Progenitor cell of endocrine pancreas (in vitro differentiated cells): ENCODE data around the gene MRPL34. TPM values are rescaled to one million over a fixed set of nuclear protein-coding genes. Genes with fewer than 3 reads are reported as not detected.

Experiments
- DNase-seq: peaks from one replicate; pipeline ENCODE4 v3.0.0; 2021; ENCODE audit warnings: low spot score; ENCODE audit not compliant: unreplicated experiment
- H3K27ac Mint-ChIP-seq: 2 replicates; pipeline ENCODE4 v1.8.0; 2021; ENCODE audit warnings: mild to moderate bottlenecking, moderate library complexity, mixed read lengths
- H3K27me3 Mint-ChIP-seq: 2 replicates; pipeline ENCODE4 v1.8.0; 2021; ENCODE audit warnings: mixed read lengths
- H3K36me3 Mint-ChIP-seq: 2 replicates; pipeline ENCODE4 v1.8.0; 2022; ENCODE audit warnings: mixed read lengths; ENCODE audit not compliant: insufficient read depth
- H3K4me1 Mint-ChIP-seq: 2 replicates; pipeline ENCODE4 v1.8.0; 2021; ENCODE audit warnings: low read depth, mixed read lengths
- H3K4me3 Mint-ChIP-seq: 2 replicates; pipeline ENCODE4 v1.8.0; 2021; ENCODE audit warnings: low read depth, mild to moderate bottlenecking, moderate library complexity, mixed read lengths
- H3K9me3 Mint-ChIP-seq: 2 replicates; pipeline ENCODE4 v1.8.0; 2021; ENCODE audit warnings: low read depth, mixed read lengths
- total RNA-seq: library from RNA; stranded (reverse); gene quantifications from 2 replicates; pipeline ENCODE4 v1.2.1, GENCODE V29; 2021
- TF ChIP-seq, protein P1 (sequence below): fragments of 200-600 bp; sonication (generic); IDR thresholded peaks from one replicate; pipeline ENCODE4 v1.5.0; 2021; ENCODE audit warnings: antibody characterized with exemption, mild to moderate bottlenecking; ENCODE audit not compliant: unreplicated experiment

Gene MRPL34
- total RNA-seq, 1 donor from 2014 or later: 54.4 TPM

DNA sequence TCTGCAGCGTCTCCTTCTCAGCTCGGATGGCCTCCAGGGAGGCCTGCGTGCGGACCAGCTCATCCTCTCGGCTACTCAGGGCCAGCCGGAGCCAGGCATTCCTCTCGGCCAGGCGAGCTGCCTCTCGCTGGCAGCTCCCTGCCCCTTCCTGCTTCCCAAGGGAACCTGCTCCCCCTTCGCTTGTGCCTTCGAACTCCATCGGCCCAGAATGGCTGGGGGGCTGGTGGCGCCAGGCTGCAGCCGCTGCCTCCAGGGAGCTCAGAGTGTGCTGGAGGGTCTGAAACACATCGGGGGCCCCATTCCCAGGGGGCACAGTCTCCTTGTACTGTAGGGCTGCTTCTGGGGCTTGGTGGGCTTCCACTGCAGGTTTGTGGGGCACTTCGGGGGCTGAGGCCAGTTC, 43.1 kb upstream of the MRPL34 start:
- TF ChIP-seq, protein P1, sequence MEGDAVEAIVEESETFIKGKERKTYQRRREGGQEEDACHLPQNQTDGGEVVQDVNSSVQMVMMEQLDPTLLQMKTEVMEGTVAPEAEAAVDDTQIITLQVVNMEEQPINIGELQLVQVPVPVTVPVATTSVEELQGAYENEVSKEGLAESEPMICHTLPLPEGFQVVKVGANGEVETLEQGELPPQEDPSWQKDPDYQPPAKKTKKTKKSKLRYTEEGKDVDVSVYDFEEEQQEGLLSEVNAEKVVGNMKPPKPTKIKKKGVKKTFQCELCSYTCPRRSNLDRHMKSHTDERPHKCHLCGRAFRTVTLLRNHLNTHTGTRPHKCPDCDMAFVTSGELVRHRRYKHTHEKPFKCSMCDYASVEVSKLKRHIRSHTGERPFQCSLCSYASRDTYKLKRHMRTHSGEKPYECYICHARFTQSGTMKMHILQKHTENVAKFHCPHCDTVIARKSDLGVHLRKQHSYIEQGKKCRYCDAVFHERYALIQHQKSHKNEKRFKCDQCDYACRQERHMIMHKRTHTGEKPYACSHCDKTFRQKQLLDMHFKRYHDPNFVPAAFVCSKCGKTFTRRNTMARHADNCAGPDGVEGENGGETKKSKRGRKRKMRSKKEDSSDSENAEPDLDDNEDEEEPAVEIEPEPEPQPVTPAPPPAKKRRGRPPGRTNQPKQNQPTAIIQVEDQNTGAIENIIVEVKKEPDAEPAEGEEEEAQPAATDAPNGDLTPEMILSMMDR: no peak
- H3K9me3 Mint-ChIP-seq: peaks cover 4% of the 10 kb centered on the region
- no peak for DNase-seq
- no peaks in the 10 kb centered on the region for H3K36me3 Mint-ChIP-seq
- no peak overlapping the region for H3K27ac Mint-ChIP-seq
- H3K27me3 Mint-ChIP-seq: peaks cover 3% of the 10 kb centered on the region
- H3K4me3 Mint-ChIP-seq: no peak overlapping the region
- H3K4me1 Mint-ChIP-seq: peaks cover 1% of the 10 kb centered on the region

DNA sequence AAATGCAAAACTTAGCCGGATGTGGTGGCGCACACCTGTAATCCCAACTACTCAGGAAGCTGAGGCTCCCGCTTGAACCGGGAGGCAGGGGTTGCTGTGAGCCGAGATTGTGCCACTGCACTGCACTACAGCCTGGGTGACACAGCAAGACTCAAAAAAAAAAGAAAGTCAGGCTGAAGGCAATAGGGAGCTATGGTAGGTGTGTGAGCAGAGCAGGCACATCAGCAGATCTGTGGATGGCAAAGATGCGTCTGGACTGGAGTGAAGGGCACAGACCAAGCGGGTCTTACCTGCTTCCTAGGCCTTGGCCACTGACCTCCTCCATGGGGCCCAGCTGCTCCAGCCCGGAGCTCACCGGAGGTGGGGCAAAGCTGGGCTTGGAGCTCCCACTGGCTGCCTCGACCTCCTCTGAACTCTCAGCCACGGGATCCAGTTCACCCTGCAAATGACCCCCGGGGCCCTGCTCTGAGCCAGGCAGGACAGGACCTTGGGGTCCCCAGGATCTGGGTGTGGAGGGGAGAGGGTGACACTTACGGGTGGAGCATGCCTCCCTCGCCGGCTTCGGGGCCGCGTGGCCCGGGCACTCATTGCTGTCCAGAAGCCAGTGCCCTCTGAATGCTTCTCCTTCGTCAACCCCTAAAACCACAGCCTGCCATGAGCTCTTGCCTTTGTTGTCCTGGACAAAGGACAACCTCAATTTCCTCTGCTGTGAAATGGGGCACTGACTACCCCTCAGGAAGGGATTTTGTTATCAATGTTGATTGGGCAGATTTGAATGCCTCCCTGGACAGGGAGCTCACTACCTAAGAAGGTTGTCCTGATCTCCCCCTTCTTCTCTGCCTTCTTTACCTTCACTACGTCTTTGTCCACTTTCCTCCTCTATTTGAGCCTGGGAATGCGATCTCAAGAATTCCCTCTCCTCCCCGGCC, 41.7 kb upstream of the MRPL34 start:
- TF ChIP-seq, protein P1: no peak
- Mint-ChIP-seq H3K9me3 (peaks cover 4% of the 10 kb centered on the region), H3K27ac (no peak overlapping the region), H3K36me3 (no peaks in the 10 kb centered on the region), H3K27me3 (peaks cover 3% of the 10 kb centered on the region), H3K4me1 (peaks cover 6% of the 10 kb centered on the region), H3K4me3 (no peak overlapping the region)
- no peak for DNase-seq

DNA sequence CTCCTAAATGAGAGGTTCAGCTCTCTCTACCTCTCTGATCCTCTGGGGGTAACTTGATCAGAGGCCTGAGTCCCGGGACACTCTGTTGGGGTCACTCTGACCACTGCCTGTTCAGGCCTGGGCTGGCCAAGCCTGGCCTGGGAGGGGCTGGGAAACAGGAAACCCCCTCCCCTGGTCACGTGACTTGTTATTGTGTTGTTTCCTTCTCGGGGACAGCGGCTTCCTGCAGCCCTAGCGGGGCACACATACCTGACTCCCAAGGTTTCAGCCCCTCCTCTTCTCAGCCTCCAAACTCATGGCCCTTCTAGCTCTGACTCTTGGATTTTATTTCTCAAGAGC, 41.1 kb upstream of the MRPL34 start, which contains the start of gene USHBP1:
Gene USHBP1, minus strand, starts transcription at position 105 of the 339 bp plus-strand sequence. CDS start 446 bp downstream, outside the sequence.
- Mint-ChIP-seq H3K27me3 (peaks cover 3% of the 10 kb centered on the region), H3K27ac (no peak within 1 kb of the TSS), H3K36me3 (no peaks in the 10 kb centered on the region), H3K4me3 (no peak within 1 kb of the TSS), H3K4me1 (peaks cover 6% of the 10 kb centered on the region), H3K9me3 (peaks cover 4% of the 10 kb centered on the region)
- TF ChIP-seq, protein P1: no peak
- no peak for DNase-seq

DNA sequence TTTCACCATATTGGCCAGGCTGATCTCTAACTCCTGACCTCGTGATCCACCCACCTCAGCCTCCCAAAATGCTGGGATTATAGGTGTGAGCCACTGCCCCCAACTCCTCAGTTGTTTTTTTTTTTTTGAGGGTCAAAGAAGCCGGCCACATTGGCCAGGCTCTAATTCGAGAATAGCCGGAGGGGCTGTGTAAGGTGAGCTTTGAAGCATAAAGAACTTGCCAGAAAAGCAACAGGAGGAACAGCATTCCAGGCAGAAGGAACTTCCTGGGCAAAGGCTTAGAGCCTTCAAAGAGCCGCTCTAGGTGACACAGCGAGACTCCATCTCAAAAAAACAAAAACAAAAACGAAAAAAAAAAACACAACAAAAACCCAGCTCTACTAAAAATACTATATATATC, 39.6 kb upstream of the MRPL34 start:
- H3K27me3 Mint-ChIP-seq: no peaks in the 10 kb centered on the region
- peaks cover 6% of the 10 kb centered on the region for H3K4me1 Mint-ChIP-seq
- H3K4me3 Mint-ChIP-seq: no peak overlapping the region
- TF ChIP-seq, protein P1: no peak
- H3K27ac Mint-ChIP-seq: no peak overlapping the region
- peaks cover 2% of the 10 kb centered on the region for H3K36me3 Mint-ChIP-seq
- DNase-seq: no peak
- H3K9me3 Mint-ChIP-seq: peaks cover 4% of the 10 kb centered on the region

DNA sequence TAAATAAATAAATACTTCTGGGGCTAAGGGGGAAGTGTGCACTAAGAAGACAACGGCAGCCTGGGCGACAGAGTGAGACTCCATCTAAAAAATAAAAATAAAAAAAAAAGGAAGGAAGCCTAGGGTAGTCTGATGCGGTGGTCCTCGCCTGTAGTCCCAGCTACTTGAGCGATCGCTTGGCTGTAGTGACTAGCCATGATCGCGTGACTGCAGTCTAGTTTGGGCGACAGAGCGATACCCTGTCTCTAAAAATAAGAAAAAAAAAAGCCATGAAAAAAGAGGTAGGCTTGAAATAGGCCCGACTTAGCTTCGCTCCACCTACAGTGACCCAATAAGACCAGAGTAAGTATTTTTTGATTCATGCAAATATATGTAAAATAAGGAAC, 39.1 kb upstream of the MRPL34 start:
- peaks cover 6% of the 10 kb centered on the region for H3K36me3 Mint-ChIP-seq
- no peak for DNase-seq
- TF ChIP-seq, protein P1: no peak
- peak overlapping the region; percentile 93 for H3K4me3 Mint-ChIP-seq
- peaks cover 6% of the 10 kb centered on the region for H3K4me1 Mint-ChIP-seq
- H3K27me3 Mint-ChIP-seq: no peaks in the 10 kb centered on the region
- peak overlapping the region; percentile 91 for H3K27ac Mint-ChIP-seq
- peaks cover 4% of the 10 kb centered on the region for H3K9me3 Mint-ChIP-seq
